22Rv1 (cell line): Measurements from ENCODE around the gene B4GALT5.

Source experiments
- CTCF ChIP-seq: fragments of 450-650 bp; IDR thresholded peaks from 2 replicates; pipeline ENCODE4 v1.5.1; 2017; ENCODE audit warnings: mild to moderate bottlenecking
- ZFX ChIP-seq: fragments of 450-650 bp; IDR thresholded peaks from 2 replicates; pipeline ENCODE4 v1.6.1; 2017; ENCODE audit warnings: antibody characterized with exemption, borderline replicate concordance

DNA sequence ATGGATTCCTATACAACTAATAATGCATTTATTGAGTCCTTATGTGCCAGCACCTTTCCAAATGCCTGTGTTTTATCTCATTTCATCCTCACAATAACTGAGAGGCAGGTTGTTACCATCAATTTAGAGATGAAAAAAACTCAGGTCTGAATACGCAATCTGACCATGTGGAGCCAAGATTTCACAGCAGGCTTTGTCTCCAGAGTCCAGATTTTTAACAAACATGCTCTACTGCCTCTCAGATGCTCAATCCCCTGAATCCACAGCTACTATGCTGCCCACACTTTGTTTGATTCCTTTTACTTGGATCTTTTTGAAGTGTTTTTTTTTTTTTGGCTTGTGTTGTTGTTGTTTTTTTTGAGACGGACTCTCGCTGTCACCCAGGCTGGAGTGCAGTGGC is 46.8 kb downstream of the B4GALT5 start:
- no peak for TF ChIP-seq CTCF
- no peak for TF ChIP-seq ZFX
